Right lobe of liver (tissue), 4 donors: ENCODE data around the gene MLX.

Experiments used
- POLR2A ChIP-seq: fragments of 450-650 bp; IDR thresholded peaks from one replicate; pipeline ENCODE4 v1.6.1; 2017; ENCODE audit warnings: antibody characterized with exemption, mild to moderate bottlenecking
- TF ChIP-seq, protein P1 (sequence below), 4 donors: fragments of 200-600 bp in 3 of 4; fragments of 450-650 bp in 1 of 4; IDR thresholded peaks; one replicate each; pipeline versions ENCODE4 v1.5.1 to v1.8.0; 2016 to 2022; ENCODE audit warnings: antibody characterized with exemption in 4 of 4, mild to moderate bottlenecking in 2 of 4
- donor health status: DM: no; HTN: no; CAD: no.
- donor health status: DM: no; HTN: no; CAD: no.
- donor health status: DM: no; HTN: yes; CAD: no.

DNA sequence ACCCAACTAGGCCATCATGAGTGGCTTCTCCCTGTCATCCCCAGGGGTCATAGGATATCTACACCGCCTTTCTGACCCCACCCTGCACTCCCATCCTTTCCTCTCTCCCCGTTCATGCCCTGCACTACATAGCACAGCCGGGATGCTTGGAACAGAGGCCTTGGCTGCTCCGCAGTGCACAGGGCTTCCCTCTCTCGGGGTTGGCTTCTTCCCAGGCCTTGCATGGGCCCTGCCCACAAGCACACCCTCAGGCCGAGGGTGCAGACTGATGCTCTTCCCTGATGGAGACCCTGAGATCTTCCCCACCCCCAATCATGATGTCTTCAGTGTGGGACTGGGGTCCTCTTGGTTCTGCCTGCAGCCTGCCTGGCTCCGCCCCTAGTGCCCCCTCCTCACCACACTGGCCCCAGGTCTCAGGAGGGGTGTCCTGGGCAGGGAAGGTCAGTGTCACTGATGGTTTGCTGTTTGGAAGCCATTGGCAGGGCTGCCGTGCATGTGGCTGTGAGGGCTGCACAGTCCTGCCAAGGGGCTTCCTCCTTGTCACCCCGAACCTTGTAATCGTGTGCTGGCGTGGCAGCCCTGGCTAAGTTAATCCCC lies 45.1 kb upstream of the MLX start:
- TF ChIP-seq, protein P1, sequence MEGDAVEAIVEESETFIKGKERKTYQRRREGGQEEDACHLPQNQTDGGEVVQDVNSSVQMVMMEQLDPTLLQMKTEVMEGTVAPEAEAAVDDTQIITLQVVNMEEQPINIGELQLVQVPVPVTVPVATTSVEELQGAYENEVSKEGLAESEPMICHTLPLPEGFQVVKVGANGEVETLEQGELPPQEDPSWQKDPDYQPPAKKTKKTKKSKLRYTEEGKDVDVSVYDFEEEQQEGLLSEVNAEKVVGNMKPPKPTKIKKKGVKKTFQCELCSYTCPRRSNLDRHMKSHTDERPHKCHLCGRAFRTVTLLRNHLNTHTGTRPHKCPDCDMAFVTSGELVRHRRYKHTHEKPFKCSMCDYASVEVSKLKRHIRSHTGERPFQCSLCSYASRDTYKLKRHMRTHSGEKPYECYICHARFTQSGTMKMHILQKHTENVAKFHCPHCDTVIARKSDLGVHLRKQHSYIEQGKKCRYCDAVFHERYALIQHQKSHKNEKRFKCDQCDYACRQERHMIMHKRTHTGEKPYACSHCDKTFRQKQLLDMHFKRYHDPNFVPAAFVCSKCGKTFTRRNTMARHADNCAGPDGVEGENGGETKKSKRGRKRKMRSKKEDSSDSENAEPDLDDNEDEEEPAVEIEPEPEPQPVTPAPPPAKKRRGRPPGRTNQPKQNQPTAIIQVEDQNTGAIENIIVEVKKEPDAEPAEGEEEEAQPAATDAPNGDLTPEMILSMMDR (IDR thresholded peaks at IDR 0.05): no peak
- no peak for TF ChIP-seq POLR2A
